ENCODE data around the gene BNC1.
"Not testable (repeated sequence)": the region's sequence is repeated elsewhere in the genome, so short reads cannot be mapped to it uniquely, and the experiment has no call there.

Gene BNC1

DNA sequence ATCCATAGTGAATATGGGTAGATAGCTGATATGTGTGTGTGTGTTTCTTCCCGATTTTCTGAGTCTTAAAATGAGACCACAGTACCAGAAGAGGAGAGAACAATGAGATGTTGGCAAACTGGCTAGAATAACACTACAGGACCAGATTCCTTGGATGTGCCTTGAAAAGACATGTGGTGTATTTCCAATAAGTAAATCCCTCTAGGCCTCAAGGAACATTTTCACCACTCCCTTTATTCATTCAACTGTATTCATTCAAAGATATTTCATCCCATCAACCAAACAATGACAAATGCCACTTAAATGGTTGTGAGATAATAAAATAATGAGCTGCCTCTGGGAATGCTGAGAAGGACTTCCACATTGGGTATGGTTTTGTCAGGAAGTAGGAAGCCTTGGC, 8.7 kb upstream of the BNC1 start:
- DNase-seq (ENCODE audit: low read depth in 1 of 2, low spot score in 1 of 2): no peak

DNA sequence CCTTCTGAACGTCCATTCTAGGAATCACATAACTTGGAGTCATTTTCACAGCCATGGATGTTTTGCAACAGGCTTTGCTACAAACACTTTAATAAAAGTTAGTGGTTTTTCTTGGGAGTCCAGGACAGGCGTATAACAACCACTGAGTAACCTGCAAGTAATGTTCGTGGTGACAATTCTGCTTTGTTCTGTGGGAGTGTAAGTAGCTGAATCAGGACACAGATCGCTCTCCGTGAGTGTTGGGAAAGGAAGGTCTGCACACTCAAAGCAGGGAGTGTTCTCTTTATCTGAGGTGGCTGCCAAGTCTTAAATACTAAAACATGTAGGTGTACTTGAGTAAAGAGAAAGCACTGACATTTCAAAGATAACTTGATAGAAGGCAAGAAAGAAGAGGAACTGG, 7.9 kb upstream of the BNC1 start:
- DNase-seq (ENCODE audit: low read depth in 1 of 2, low spot score in 1 of 2): no peak

DNA sequence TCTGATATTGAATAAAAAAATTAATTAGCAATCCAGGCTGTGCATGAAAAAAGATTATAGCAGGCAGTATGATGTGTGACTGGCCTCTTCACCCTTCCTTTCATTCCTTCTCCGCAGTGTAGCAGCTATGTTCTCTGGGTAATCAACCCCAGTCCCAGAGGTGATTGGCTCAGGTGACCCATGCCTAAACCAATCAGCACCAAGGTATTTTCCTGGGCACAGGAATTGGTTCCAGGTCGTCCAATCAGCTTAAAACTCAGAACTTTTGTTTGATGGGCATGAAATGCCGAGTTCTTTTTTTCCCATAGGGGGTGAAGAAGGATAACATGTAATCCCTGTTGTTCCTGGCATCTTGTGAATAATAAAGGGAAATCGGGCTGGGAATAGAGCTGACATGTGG, 5.8 kb upstream of the BNC1 start:
- no peak for DNase-seq (ENCODE audit: low read depth in 1 of 2, low spot score in 1 of 2)

DNA sequence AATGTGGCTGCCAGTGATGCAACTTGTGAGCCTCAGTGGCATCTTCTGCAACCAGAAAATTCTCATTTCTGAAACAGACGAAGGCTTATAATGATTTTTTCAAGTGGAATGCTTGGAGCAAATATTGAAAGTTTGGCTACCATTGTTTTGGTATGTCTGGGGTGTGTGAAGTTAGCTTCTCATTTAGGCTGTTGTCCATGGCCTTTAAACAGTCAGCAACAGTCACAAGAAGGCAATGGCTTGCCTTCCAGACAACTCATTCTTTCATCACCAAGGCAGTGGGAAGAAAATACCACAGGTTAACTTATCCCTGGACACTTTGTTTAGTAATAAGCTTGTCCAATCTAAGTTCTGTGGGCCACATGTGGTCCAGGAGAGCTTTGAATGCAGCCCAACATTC, 4.7 kb upstream of the BNC1 start:
- no peak for DNase-seq (ENCODE audit: low read depth in 1 of 2, low spot score in 1 of 2)

DNA sequence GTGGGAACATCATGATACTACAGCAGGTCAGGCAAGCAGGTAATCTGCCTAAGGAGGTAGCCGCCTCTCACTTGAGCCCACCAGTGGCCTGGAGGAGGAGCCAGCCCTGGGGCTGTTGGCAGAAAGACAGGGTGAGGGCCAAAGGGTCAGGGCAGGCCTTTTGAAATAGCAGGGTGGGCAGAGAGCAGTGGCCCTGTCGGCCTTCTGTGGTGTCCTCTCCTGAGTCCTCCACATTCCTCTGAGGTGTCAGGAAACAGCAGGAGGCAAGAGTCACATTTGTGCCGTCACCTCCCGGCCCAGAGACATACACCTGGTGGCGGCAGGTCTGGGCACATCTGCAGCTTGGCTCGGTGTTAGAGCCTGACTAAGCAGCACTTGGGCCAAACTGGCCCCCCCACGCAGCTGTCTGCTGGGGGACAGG, 3.9 kb upstream of the BNC1 start:
- no peak for DNase-seq (ENCODE audit: low read depth in 1 of 2, low spot score in 1 of 2)

DNA sequence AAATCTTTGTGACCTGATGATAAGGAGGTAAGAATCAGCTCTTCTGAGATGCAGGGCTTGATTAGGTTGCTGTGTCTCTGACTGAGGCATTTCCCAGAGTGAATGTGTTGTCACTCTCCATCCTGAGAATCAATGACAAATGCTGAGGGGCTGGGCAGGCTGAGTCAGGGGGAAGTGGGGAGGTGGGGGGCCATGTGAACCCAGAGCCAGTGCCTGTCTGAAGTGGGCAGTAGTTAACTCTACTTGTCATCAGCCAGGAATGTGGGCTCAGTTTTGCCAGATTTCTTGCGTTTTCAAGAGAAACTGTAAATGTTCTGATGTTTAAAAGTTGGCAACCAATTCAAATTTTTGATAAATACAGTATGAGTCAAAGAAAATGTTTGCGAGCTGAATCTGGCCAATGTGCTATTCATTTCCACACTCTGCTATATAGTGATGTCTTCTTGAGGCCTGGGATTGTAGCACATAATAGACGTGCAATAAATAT, 3.1 kb upstream of the BNC1 start:
- no peak for DNase-seq (ENCODE audit: low read depth in 1 of 2, low spot score in 1 of 2)

DNA sequence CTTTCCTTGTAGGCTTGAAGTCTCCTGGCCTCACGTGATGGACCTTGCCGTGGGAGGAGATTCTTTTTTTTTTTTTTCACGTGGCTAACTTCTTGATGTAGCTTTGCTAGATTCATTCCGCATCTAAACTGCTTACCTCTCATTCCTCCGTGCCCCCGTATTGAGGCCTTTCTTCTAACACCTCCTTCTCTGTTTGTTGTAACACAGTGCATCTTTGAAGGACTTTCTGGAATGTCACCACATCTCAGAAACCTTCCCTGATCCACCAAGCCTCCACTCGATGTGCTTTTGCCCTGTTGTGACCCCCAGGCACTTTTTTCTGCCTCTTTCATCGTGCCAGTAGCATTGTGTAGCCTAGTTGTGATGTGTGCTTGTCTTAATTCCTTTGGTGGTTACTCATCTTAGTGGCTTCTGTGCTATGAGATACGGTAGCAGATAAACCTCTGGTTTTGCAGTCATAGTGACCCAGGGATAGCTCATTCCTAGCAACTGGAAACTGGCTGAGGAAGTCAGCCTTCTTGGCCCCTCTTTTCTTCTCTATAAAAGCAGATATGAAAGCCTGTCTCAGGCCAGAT, 1.6 kb upstream of the BNC1 start:
- no peak for DNase-seq (ENCODE audit: low read depth in 1 of 2, low spot score in 1 of 2)

DNA sequence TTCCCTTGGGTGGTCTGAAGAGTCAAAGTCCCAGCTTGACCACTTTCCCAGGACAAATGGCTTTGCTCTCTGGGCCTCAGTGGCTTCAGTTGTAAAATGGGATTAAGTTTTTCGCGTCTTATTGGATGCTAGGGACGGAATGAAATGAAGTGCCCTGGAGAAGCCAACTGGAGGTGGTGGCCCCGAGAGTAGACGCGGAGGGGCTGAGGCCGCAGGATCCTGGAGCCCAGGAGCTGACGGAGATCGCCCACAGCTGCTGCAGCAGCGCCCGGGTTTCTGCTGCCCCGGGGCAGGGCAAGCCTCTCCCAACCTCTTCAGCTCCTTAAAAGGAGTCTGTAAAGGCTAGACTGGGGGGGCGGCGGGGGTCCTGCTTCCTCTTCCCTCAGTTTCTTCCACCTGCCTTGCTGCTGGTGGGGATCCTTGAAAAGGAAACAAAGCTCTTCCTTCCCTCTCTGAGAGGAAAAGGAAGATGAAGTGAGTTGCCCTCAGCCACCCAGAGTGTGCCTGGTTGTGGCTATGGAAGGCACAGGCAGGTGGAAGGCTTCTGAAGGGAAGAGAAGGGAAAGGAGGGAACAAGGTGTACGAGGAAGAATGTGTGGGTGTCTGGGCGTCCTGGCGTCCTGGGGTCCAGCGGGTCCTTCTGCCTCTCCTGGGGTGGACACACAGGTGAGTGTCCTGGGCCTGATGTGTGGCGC, 967 bp upstream of the BNC1 start:
- DNase-seq (ENCODE audit: low read depth in 1 of 2, low spot score in 1 of 2): no peak

GRCh38 chr15:83283813-83284558, 478 bp downstream of the BNC1 start:
- DNase-seq (ENCODE audit: low read depth in 1 of 2, low spot score in 1 of 2): no peak

DNA sequence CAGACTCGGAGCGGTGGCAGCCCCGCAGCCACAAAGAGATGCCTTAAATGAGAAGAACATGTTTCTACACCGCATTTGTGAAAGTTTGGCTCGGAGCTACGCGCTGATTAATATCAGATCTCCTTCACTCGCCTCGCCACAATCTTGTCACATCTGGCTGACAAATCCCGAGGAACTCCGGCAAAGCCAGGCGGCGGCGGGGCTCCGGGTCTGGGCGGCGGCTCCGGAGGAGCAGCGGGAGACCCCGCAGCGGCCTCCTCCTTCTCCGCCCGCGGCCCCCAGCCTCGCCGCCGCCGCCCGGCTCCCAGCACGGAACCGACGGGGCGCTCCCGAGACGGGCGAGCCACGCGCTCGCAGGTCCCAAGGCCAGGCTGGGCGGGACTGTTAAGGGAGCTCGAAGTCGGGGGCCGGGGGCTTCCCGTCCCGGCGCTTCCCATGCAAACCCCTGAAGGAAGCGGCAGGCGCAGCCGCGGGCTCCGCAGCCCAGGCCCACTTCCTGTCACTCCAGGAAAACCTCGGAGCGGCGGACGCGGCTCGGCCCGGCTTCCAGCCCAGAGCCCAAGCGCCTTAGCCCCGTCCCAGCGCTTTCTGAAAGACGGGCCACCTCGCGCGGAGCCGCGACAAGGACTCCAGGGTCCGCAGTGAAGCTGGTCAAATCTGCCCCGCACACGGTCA, 1.2 kb downstream of the BNC1 start:
- DNase-seq (ENCODE audit: low read depth in 1 of 2, low spot score in 1 of 2): no peak

- DNase-seq (ENCODE audit: low read depth in 1 of 2, low spot score in 1 of 2): no peak
These were observed 1.7 kb downstream of the BNC1 start for GRCh38 chr15:83282776-83283137.

DNA sequence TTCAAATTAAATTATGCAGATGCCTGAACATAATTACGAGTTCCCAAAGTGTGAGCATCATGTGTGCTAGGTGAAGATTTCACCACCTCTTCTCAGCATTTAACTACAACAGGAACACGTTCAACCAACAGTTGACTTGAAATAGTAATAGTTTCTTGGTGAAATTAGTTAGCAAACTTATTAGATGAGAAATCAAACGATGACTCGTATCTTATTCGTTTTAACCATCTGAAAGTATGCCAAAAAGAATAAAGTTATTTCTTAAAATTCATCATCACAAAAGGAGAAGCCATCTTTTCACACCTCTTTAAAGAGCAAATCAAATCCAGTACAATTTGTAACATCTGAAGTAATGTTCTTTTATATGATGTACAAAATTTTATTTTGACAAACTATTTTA, 2.3 kb downstream of the BNC1 start:
- DNase-seq (ENCODE audit: low read depth in 1 of 2, low spot score in 1 of 2): no peak

DNA sequence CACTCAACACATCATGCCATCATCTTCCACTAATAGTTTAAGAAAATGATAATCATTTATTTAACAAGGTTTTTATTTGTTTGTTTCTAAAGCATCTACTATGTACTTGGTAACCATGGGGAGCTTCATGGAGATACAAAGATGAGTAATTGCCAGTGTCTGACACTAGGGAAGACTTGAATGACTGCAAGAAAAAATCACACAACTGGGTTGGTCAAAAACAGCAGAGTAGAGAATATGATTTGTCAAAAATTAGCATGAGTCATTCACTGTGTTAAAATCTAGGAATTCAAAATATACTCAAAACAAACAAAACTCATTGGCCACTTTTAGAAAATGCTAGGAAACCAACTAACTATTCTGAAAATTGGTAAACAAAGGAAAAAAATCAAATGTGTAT, 6.3 kb downstream of the BNC1 start:
- no peak for DNase-seq (ENCODE audit: low read depth in 1 of 2, low spot score in 1 of 2)

DNA sequence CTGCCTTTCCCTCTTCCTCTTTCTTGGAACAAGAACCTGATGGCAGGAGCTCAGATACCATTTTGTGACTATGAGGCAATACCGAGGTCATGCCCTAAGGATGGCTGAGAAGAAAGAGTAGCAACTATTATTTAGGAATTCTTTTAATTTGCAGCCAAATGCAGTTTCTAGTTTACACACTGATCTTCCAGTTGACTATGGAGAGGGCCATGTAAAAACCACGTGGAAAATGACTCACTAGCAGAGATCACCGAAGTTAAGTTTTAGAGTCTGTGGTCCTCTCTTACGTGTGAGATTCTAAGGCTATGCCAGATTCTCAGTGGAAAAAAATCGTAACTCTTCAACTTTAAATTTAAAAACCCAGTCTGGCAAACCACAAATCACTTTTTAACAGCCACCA, 7.8 kb downstream of the BNC1 start:
- no peak for DNase-seq (ENCODE audit: low read depth in 1 of 2, low spot score in 1 of 2)

DNA sequence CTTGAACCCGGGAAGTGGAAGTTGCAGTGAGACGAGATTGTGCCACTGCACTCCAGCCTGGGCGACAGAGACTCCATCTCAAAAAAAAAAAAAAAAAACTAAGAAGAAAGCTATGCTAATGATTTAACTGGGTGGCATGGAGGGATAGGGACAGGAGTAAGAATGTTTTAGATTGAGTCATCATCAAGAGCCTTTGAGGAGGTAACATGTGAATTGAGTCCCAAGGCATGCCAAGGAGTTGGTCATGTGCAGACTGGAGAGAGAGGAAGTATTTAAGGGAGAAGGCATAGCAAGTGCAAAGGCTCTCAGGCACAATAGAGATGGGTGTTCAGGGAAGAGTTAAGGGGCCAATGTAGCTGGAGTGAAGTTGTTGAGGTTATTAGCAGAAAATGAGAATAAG, 9.1 kb downstream of the BNC1 start:
- no peak for DNase-seq (ENCODE audit: low read depth in 1 of 2, low spot score in 1 of 2)

DNA sequence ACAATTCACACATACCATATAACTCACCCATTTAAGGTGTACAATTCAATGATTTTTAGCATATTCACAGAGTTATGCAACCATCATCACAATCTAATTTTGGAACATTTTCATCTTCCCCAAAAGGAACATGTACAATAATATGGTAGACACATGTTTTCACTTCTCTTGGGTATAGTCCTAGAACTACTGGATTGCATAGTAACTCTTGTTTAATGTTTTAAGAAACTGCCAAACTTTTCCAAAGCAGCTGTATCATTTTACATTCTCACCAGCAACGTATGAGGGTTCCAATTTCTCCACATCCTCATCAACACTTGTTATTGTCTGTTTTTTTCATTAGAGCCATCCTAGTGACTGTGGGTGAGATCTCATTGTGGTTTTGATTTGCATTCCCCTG, 14.3 kb downstream of the BNC1 start:
- DNase-seq (ENCODE audit: low read depth in 1 of 2, low spot score in 1 of 2): no peak

GRCh38 chr15:83268147-83268546, 16.3 kb downstream of the BNC1 start:
- no peak for DNase-seq (ENCODE audit: low read depth in 1 of 2, low spot score in 1 of 2)

DNA sequence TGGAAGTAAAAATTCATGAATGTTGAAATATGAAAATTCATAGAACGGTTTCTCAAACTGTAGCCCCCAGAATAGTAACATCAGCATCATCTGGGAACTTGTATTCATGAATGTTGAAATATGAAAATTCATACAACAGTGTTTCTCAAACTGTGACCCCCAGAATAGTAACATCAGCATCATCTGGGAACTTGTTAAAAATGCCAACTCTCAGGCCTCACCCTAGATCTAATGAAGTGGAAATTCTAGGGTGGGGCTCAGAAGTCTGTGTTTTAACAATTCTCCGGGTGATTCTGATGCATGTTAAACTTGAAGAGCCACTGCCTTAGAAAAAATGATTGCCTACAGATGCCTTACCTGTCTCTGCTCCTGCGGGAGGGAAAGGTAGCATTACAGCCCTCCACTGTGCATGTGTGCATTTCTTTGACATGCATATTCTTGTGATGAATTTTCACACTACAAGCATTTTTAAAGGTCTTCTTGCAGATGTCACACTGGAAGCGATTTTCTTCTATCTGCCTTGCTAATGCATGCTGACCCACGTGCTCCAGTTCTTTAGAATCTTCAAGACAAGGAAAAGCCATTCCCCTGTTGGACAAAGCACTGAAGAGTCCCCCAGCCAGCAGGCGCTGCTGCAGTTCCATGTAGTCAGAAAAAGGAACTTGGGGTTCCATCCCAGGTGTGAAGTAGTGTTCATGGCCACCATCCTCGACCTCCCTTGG, 21.7 kb downstream of the BNC1 start:
- no peak for DNase-seq (ENCODE audit: low read depth in 1 of 2, low spot score in 1 of 2)

DNA sequence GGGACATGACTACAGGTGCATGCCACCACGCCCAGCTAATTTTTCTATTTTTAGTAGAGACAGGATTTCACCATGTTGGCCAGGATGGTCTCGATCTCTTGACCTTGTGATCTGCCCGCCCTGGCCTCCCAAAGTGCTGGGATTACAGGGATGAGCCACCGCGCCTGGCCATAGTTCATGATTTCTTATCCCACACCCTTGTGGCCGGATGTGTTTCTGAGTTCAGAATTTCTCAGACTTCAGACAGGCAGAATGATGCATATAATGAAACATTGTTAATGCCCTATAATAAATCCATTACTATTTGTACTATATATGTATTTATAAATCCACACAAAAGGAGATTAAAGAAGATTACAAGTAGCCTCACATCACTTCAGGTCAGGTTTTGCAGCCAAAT, 22.3 kb downstream of the BNC1 start:
- not testable (repeated sequence) for DNase-seq (ENCODE audit: low read depth in 1 of 2, low spot score in 1 of 2)

DNA sequence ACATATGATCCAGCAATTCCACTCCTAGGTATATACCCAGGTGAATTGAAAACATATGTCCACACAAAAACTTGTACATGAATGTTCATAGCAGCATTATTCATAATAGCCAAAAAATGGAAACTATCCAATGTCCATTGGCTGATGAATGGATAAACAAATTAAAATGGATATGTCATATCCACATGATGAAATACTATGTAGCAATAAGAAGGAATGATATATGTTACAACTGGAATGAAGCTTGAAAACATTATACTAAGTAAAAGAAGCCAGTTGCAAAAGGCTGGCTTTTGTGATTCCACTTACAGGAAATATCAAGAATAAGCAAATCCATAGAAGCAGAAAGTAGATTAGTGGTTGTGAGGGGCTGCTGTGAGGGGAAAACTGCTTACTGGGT, 33.7 kb downstream of the BNC1 start:
- DNase-seq (ENCODE audit: low read depth in 1 of 2, low spot score in 1 of 2): no peak

DNA sequence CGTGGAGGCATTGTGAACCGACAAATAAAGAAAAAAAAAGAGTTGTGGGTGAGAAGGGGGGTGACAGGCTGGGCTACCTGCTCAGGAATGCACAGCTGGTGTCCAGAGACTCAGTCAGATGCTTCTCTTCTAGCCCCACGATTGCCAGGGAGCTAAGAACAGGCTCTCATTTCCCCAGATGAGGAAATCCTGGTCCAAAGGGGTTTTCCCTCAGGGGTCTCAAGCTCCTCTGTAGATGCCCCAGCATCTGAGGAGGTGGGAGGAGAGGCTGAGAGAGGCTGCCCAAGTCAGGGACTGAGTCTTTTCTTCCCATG, 35.5 kb downstream of the BNC1 start:
- DNase-seq (ENCODE audit: low read depth in 1 of 2, low spot score in 1 of 2): no peak

Measured in activated CD4-positive, alpha-beta T cell treated with anti-CD3 and anti-CD28 coated beads, Interleukin-2, amount 50 U/mL, for 24 hours (primary cell).